Measurements from ENCODE around the gene MYDGF. TPM values are rescaled to one million over a fixed set of nuclear protein-coding genes. Genes with fewer than 3 reads are reported as not detected.

MYDGF gene
- total RNA-seq, 2 donors from 2014 or later, result 26.3 to 36.6 TPM

DNA sequence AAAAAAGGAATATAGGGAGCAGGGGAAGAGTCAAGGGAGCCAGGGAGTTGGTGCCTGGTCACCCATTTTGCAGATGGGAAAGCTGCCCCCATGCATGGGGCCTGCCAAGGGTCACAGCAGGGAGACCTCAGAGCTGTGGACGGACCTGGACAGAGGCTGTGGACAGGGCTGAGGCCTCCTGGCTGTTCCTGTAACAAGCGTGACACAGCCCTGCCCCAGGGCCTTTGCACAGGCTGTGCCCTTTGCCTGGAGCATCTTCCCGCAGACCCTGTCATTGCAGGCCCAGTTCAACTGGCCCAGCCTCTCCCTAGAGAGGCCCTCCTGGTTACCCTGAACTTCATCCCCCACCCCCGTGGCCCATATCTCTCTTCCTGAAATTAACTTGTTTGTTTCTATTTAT is 24.4 kb downstream of the MYDGF start:
- H3K27ac ChIP-seq, result no peak overlapping the region
- H3K27me3 ChIP-seq, result no peaks in the 10 kb centered on the region
- H3K36me3 ChIP-seq, result no peaks in the 10 kb centered on the region
- H3K4me3 ChIP-seq, result no peak overlapping the region
- no peak for DNase-seq (ENCODE audit: low spot score)
- H3K9me3 ChIP-seq, result no peaks in the 10 kb centered on the region
- TF ChIP-seq, protein P1, sequence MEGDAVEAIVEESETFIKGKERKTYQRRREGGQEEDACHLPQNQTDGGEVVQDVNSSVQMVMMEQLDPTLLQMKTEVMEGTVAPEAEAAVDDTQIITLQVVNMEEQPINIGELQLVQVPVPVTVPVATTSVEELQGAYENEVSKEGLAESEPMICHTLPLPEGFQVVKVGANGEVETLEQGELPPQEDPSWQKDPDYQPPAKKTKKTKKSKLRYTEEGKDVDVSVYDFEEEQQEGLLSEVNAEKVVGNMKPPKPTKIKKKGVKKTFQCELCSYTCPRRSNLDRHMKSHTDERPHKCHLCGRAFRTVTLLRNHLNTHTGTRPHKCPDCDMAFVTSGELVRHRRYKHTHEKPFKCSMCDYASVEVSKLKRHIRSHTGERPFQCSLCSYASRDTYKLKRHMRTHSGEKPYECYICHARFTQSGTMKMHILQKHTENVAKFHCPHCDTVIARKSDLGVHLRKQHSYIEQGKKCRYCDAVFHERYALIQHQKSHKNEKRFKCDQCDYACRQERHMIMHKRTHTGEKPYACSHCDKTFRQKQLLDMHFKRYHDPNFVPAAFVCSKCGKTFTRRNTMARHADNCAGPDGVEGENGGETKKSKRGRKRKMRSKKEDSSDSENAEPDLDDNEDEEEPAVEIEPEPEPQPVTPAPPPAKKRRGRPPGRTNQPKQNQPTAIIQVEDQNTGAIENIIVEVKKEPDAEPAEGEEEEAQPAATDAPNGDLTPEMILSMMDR (IDR thresholded peaks at IDR 0.05), result no peak
- peaks cover 0 to 30% of the 10 kb centered on the region in 2 donors for H3K4me1 ChIP-seq

DNA sequence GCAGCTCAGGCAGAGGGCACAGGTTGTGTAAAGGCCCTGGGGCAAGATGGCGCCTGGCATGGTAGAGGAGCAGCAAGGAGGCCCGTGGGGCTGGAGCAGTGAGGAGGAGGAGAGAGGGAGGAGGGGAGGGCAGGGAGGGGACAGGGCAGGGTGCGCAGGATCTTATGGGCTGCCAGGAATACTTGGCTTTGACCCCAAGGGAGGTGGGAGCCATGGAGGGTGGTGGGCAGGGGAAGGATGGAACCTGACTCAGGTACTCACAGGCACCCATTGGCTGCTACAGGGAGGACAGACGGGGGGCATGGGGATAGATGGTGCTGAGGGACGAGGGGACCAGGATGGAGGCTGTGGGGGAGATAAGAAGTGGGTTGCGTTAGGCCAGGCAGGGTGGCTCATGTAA is 27.5 kb downstream of the MYDGF start:
- H3K4me1 ChIP-seq, result peaks cover 0 to 26% of the 10 kb centered on the region in 2 donors
- DNase-seq (ENCODE audit: low spot score), result no peak
- no peaks in the 10 kb centered on the region for H3K27me3 ChIP-seq
- H3K27ac ChIP-seq, result no peak overlapping the region
- H3K4me3 ChIP-seq, result no peak overlapping the region
- no peaks in the 10 kb centered on the region for H3K9me3 ChIP-seq
- TF ChIP-seq, protein P1 (IDR thresholded peaks at IDR 0.05), result no peak
- H3K36me3 ChIP-seq, result no peaks in the 10 kb centered on the region

DNA sequence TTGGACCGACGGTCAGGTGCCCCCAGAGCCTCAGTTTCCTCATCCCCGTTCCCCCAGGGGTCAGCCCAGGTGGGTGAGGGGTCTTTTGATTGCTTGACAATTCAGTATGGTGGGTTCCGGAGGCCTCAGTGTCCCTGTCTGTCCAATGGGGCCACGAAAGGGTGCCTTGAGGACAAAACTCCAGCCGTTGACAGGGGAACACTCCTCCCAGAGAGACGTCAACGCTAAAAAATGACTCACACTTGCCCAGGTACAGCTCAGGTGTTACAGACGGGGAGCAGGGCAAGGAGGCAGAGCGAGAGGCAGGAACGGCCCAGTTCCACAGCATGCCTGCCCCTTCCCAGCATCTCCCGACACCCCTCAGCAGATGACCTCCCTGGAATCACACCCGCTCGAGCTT is 29.0 kb downstream of the MYDGF start:
- TF ChIP-seq, protein P1 (IDR thresholded peaks at IDR 0.05), result no peak
- Histone ChIP-seq H3K27ac (no peak overlapping the region), H3K4me3 (no peak overlapping the region), H3K27me3 (no peaks in the 10 kb centered on the region), H3K36me3 (no peaks in the 10 kb centered on the region), H3K4me1 (peaks cover 0 to 32% of the 10 kb centered on the region in 2 donors), H3K9me3 (no peaks in the 10 kb centered on the region)
- no peak for DNase-seq (ENCODE audit: low spot score)

DNA sequence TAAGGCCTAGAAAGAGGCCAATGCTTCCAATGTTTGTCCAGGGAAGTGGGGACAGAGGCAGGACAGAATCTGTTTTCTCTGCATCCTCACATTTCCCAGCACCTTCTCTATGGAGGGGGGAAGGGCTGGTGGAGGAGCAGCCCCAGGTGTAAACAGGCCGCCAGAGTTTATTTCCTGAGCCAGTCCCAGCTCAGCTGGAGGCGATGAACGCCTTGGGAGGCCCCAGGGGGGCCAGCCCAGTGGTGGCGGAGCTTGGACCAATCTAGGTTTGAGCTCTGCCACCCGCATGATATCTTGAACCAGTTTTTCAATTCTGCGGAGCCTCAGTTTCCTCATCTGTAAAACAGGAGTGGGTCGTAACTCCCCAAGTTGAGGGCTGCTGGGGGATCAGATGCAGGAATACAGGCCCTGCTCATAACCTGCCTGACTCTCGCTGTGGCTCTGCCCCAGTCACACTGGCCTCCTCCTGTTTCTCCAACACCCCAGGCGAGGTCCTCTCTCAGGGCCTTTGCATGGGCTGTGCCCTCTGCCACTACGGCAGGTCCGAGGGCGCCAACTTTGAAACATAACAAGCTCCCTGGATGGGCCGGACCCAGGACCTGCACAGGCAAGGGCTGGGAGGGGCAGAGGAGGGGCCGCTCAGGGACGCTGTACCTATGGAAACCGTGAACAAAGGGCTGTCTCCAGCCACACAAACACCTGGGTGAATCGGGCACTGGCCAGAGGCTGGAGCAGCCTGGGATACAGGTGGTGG is 29.7 kb downstream of the MYDGF start:
- no peaks in the 10 kb centered on the region for H3K9me3 ChIP-seq

DNA sequence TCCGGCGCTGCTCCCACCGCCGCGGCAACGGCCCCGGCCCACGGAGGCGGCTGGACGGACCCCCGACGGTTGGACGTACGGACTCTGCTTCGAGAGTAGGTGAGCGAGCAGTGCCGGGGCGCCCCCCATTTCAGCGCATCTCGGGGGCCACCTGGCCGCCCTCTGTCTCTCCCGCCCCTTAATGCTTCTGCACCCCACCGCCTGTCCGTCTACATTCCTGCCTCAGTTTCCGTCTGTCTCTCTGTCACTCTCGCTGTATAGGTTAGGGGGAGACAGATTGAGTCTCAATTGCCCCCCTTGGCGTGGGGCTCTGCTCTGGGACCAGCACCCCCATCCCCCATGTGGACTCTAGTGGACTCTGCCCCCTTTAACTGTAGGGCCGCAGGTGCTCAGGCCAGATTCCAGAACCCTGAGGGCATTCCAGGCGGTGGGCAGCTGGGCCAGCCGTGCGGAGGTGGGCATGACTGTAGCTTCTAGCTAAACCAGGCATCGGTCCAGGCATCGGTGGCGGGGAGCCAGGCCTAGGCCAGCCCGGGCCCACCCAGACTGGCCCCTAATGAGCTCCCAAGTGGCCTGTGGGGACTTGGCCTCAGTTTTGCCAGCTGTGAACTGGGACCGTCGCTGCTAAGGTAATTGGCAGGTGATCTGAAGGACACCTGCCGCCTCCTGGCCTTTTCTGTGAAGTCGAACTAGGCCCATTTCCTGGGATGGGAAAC is 30.5 kb downstream of the MYDGF start:
- Histone ChIP-seq H3K36me3 (no peaks in the 10 kb centered on the region), H3K4me3 (peak overlapping the region; percentile 53 to 59), H3K27ac (peak overlapping the region; percentile 20 to 59), H3K4me1 (peaks cover 0 to 43% of the 10 kb centered on the region in 2 donors), H3K9me3 (no peaks in the 10 kb centered on the region), H3K27me3 (no peaks in the 10 kb centered on the region)
- TF ChIP-seq, protein P1 (IDR thresholded peaks at IDR 0.05), result no peak
- no peak for DNase-seq (ENCODE audit: low spot score)

More for the DNA sequence above, 29.7 kb downstream of the MYDGF start:
- peak overlapping the region; percentile 53 to 59 for H3K4me3 ChIP-seq
- peaks cover 0 to 39% of the 10 kb centered on the region in 2 donors for H3K4me1 ChIP-seq
- TF ChIP-seq, protein P1 (IDR thresholded peaks at IDR 0.05), result no peak
- DNase-seq (ENCODE audit: low spot score), result no peak
- no peaks in the 10 kb centered on the region for H3K36me3 ChIP-seq
- H3K27me3 ChIP-seq, result no peaks in the 10 kb centered on the region
- H3K27ac ChIP-seq, result peak overlapping the region in 1 of 2 donors; percentile 59

Data from right atrium auricular region (tissue), 2 donors.